K562 (cell line): ENCODE results near the gene SLC6A7. TPM values are rescaled to one million over a fixed set of nuclear protein-coding genes. Genes with fewer than 3 reads are reported as not detected.

ENCODE experiments used
- ATAC-seq: fragments of 200-7000 bp; cut with Tn5 transposase; 3 replicates; pipeline ENCODE4 v1.9.1; 2020; ENCODE audit warnings: moderate library complexity
- BruUV-seq: library from RNA; stranded (reverse); fragments of 400-500 nt; replicated peaks from 2 replicates; lab custom pipeline; 2021; lab: Mats Ljungman, UMichigan
- CTCF ChIA-PET: fragments of 300-600 bp; formaldehyde crosslinking; extraction: SDS; loops from one replicate; lab custom pipeline; 2021; ENCODE audit warnings: low intra/inter-chr PET ratio; lab: Yijun Ruan, JAX
- POLR2A ChIA-PET: fragments of 300-600, 350-650 bp; sonication (Branson Sonifier 250); formaldehyde crosslinking; extraction: SDS; loops from one replicate; lab custom pipeline; 2021; ENCODE audit warnings: antibody characterized with exemption, inconsistent platforms; lab: Yijun Ruan, JAX
- DNase-seq, 4 experiments: peaks; one replicate each; pipeline versions ENCODE4 v3.0.0 to v3.0.0-alpha.2; 2011 to 2018; ENCODE audit warnings: low spot score in 3 of 4, mixed read lengths in 3 of 4; ENCODE audit errors: extremely low read depth in 1 of 4
- FAIRE-seq: peaks from 2 replicates; lab custom pipeline; 2011; peaks lifted over from hg19 to GRCh38; lab: Jason Lieb, UNC
- H2AFZ ChIP-seq: 2 replicates; pipeline ENCODE4 v1.6.0; 2011; ENCODE audit warnings: low read depth, low read length, control low read depth, inconsistent platforms
- H3K27ac ChIP-seq: fragments of 200-600 bp; 3 replicates; pipeline ENCODE4 v1.8.0; 2011; ENCODE audit warnings: low read depth, mild to moderate bottlenecking, control low read depth, inconsistent platforms, low read length, moderate library complexity, mixed read lengths; ENCODE audit errors: extremely low read depth
- H3K27me3 ChIP-seq, 2 experiments: fragments of 300-600 bp in 1 of 2; 2 replicates in 1 of 2; 3 replicates in 1 of 2; pipeline versions ENCODE4 v1.6.0 to v1.8.0; 2011; ENCODE audit warnings: inconsistent platforms in 2 of 2, low read length in 2 of 2, mild to moderate bottlenecking in 1 of 2, mixed read lengths in 1 of 2, moderate library complexity in 1 of 2; ENCODE audit not compliant: control insufficient read depth in 2 of 2, insufficient read depth in 2 of 2
- H3K36me3 ChIP-seq: fragments of 300-600 bp; 3 replicates; pipeline ENCODE4 v1.8.0; 2011; ENCODE audit warnings: mild to moderate bottlenecking, low read length, inconsistent platforms; ENCODE audit not compliant: control insufficient read depth, insufficient read depth
- H3K4me1 ChIP-seq, 2 experiments: fragments of 200-600 bp in 1 of 2; replicated peaks in 1 of 2; 2 replicates in 1 of 2; 3 replicates in 1 of 2; pipeline versions ENCODE4 v1.5.1 to v1.8.0; 2011; ENCODE audit warnings: inconsistent platforms in 2 of 2, low read length in 2 of 2, mild to moderate bottlenecking in 1 of 2, mixed read lengths in 1 of 2, moderate library complexity in 1 of 2; ENCODE audit not compliant: control insufficient read depth in 2 of 2, insufficient read depth in 2 of 2
- H3K4me2 ChIP-seq: 2 replicates; pipeline ENCODE4 v1.6.1; 2011; ENCODE audit warnings: low read length, control low read depth, inconsistent platforms, mixed read lengths; ENCODE audit not compliant: insufficient read depth
- H3K4me3 ChIP-seq: fragments of 200-600 bp; sonication (generic), shearing (Covaris generic); 2 replicates; pipeline ENCODE4 v1.5.1; 2016; ENCODE audit warnings: control low read depth, inconsistent platforms
- H3K79me2 ChIP-seq: fragments of 200-600 bp; 3 replicates; pipeline ENCODE4 v1.8.0; 2011; ENCODE audit warnings: low read length, inconsistent platforms; ENCODE audit not compliant: control insufficient read depth, insufficient read depth
- H3K9ac ChIP-seq, 2 experiments: 2 replicates each; pipeline versions ENCODE4 v1.6.0 to v1.6.1; 2011; ENCODE audit warnings: low read depth in 2 of 2, low read length in 2 of 2, control low read depth in 1 of 2, inconsistent platforms in 1 of 2, mild to moderate bottlenecking in 1 of 2, mixed read lengths in 1 of 2; ENCODE audit not compliant: insufficient read depth in 1 of 2
- H3K9me1 ChIP-seq: one replicate; pipeline ENCODE4 v1.6.0; 2011; ENCODE audit warnings: inconsistent platforms, mild to moderate bottlenecking, low read length, moderate library complexity; ENCODE audit not compliant: control insufficient read depth, insufficient read depth
- H3K9me3 ChIP-seq: replicated peaks from 2 replicates; pipeline ENCODE4 v1.5.1; 2011; ENCODE audit warnings: low read depth, low read length, inconsistent platforms; ENCODE audit not compliant: control insufficient read depth, insufficient read depth
- H4K20me1 ChIP-seq: replicated peaks from 2 replicates; pipeline ENCODE4 v1.6.1; 2011; ENCODE audit warnings: low read length, inconsistent platforms, mixed read lengths; ENCODE audit not compliant: control insufficient read depth, insufficient read depth
- CBFB ChIP-seq: sonication (generic); formaldehyde crosslinking; IDR thresholded peaks from 2 replicates; pipeline ENCODE4 v1.4.0; 2020; ENCODE audit warnings: mild to moderate bottlenecking, missing genetic modification reagents
- FOXA1 ChIP-seq: fragments of 450-650 bp; IDR thresholded peaks from 2 replicates; pipeline ENCODE4 v1.6.1; 2016; ENCODE audit warnings: mild to moderate bottlenecking, borderline replicate concordance
- GTF2B ChIP-seq: IDR thresholded peaks from 2 replicates; pipeline ENCODE4 v1.6.1; 2011; ENCODE audit not compliant: insufficient read length; ENCODE audit errors: extremely low read depth
- JUNB ChIP-seq: fragments of 450-650 bp; formaldehyde crosslinking; conservative IDR thresholded peaks from 2 replicates; pipeline ENCODE4 v1.4.0; 2020; ENCODE audit warnings: mild to moderate bottlenecking
- KDM1A ChIP-seq, 2 experiments: fragments of 450-650 bp; IDR thresholded peaks; 2 replicates each; pipeline ENCODE4 v1.6.1; 2016; ENCODE audit warnings: mild to moderate bottlenecking in 2 of 2
- MTA2 ChIP-seq: fragments of 450-650 bp; IDR thresholded peaks from 2 replicates; pipeline ENCODE4 v1.6.1; 2016; ENCODE audit warnings: low read depth
- SMARCC2 ChIP-seq: fragments of 450-650 bp; IDR thresholded peaks from 2 replicates; pipeline ENCODE4 v1.6.1; 2017; ENCODE audit warnings: antibody characterized with exemption, moderate library complexity, mild to moderate bottlenecking, low read depth
- TAL1 ChIP-seq: fragments of 450-650 bp; IDR thresholded peaks from 2 replicates; pipeline ENCODE4 v1.6.1; 2016; ENCODE audit warnings: mild to moderate bottlenecking
- TCF7L2 ChIP-seq: fragments of 150-350 bp; IDR thresholded peaks from 2 replicates; pipeline ENCODE4 v1.6.1; 2016; ENCODE audit warnings: low read depth, mild to moderate bottlenecking, low read length, moderate library complexity
- ZNF518B ChIP-seq: fragments of 250-450 bp; sonication (Bioruptor Pico); IDR thresholded peaks from 2 replicates; pipeline ENCODE4 v1.5.0; 2021; ENCODE audit warnings: mild to moderate bottlenecking, moderate library complexity
- WGBS: fragments of 100-300 bp; shearing (Covaris generic); methylation state at CpG from one replicate; pipeline ENCODE4 v1.1.6; 2016; ENCODE audit warnings: low coverage, mixed read lengths; ENCODE audit not compliant: insufficient coverage; ENCODE audit errors: missing lambda C conversion rate; 5-methylcytosine and 5-hydroxymethylcytosine counted together
- in situ Hi-C: fragments of 300-500 bp; cut with MboI; formaldehyde crosslinking; loops from 4 replicates; pipeline ENCODE4 v1.15.0; 2018; ENCODE audit warnings: inconsistent platforms, mixed read lengths
- intact Hi-C: fragments of 100-400 bp; cut with micrococcal nuclease; formaldehyde crosslinking; loops from 2 replicates; pipeline ENCODE4 v1.14.2; 2022
- polyA plus RNA-seq, 8 experiments: library from polyadenylated mRNA; depleted of rRNA in 4 of 8; stranded (reverse) in 5 of 8; unstranded in 3 of 8; fragments of >200 nt; fragmentation: Nextera tagmentation in 2 of 8; fragmentation: Illumina TruSeq in 1 of 8; extraction: Ambion mirVana in 2 of 8; extraction: Trizol in 1 of 8; gene quantifications; 2 replicates each; pipeline versions ENCODE4 v1.2.1 to v1.2.3, GENCODE V29; 2011 to 2014; ENCODE audit warnings: inconsistent platforms in 1 of 8, missing spikeins in 1 of 8
- total RNA-seq, 7 experiments: library from RNA; depleted of rRNA in 6 of 7; stranded (reverse); fragments of >200 nt in 6 of 7; fragmentation: Illumina TruSeq in 2 of 7; extraction: Trizol in 2 of 7; gene quantifications; 2 replicates each; pipeline versions ENCODE4 v1.2.1 to v1.2.3, GENCODE V29; 2011 to 2021; ENCODE audit warnings: low replicate concordance in 1 of 7

SLC6A7 gene
- total and polyA plus RNA-seq, 9 of the 15 experiments (the other 6 are each of a cell fraction or from before 2014, with no cell fraction given) = not detected

DNA sequence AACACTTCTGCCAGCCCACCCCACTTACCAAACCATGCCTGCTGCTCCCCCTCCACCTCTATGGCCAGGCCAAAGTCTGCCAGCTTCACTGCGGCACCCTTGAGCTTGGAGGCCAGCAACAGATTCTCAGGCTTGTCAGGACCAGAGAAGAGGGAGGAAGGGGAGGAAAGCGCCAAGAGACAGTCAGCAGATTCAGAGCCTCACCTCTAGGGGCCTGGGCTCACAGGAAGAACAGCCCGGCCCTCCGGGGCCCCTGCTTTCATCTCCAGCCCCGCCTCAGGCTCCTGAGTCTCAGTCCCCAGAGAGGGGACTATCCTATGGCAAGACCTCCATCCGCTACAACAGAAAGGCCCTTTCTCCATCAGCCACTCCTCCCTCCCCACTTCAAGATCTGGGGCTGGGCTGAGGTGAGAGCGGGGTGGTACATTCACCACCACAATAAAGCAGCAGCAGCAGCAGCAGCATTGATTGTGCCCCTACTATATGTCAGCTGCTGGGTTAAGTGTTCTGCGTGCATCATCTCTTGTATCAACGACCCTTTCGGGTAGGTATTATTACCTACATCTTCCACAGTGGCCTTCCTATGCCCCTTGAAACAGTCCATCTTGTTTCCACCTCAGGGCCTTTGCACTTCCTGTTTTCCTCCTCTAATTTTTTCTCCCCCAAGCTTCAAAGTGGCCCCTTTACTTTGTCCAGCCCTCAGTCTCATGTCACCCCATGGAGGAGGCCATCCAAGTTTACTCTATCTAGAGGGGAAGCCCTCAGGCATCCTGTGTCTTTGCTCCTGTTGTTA lies 63.8 kb downstream of the SLC6A7 start (continued):
- TF ChIP-seq ZNF518B (CRISPR knock-in tag) (no peak), CBFB (no peak), TCF7L2 (no peak), MTA2 (no peak), JUNB (no peak)

- WGBS = 1% methylated on average over 7 of the region's 7 CpGs
- BruUV-seq = no TSS peak
- in situ Hi-C loops = no loop called here
Observed at GRCh38 chr5:150254363-150254762, 64.5 kb downstream of the SLC6A7 start.

More at GRCh38 chr5:150254363-150254762, 64.5 kb downstream of the SLC6A7 start:
- POLR2A ChIA-PET = interaction anchor here (1.2 kb wide), 2 partner anchors 11 to 97 kb away, joined by 3 read pairs; no protein-coding TSS in a partner anchor
- Histone ChIP-seq H3K79me2 (no peaks in the 10 kb centered on the region), H3K27me3 (peaks cover 7 to 49% of the 10 kb centered on the region in 2 experiments), H3K4me2 (no peak overlapping the region), H2AFZ (no peak overlapping the region), H3K4me1 (no peaks in the 10 kb centered on the region; a peak in 1 of 5 replicates), H4K20me1 (peaks cover 12% of the 10 kb centered on the region; the same call in 1 of the 2 replicates), H3K9ac (no peak overlapping the region), H3K9me1 (no peaks in the 10 kb centered on the region), H3K36me3 (no peaks in the 10 kb centered on the region), H3K27ac (no peak overlapping the region), H3K4me3 (no peak overlapping the region), H3K9me3 (no peaks in the 10 kb centered on the region)
- TF ChIP-seq GTF2B (no peak), FOXA1 (no peak), TAL1 (no peak), SMARCC2 (no peak), KDM1A (IDR thresholded peaks at IDR 0.05) (no peak)
- DNase-seq = no peak
- FAIRE-seq = no peak
- CTCF ChIA-PET = no interaction called here
- intact Hi-C loops = no loop called here
- no peak for ATAC-seq
